SK-N-SH (cell line): Measurements from ENCODE around the gene ZAR1L. TPM values are rescaled to one million over a fixed set of nuclear protein-coding genes. Genes with fewer than 3 reads are reported as not detected.

Source experiments
- CTCF ChIA-PET: fragments of 300-600, 350-600 bp; formaldehyde crosslinking; extraction: SDS; loops from one replicate; lab custom pipeline; 2021; lab: Yijun Ruan, JAX
- POLR2A ChIA-PET: fragments of 350-600 bp; sonication (Branson Sonifier 250); formaldehyde crosslinking; extraction: SDS; loops from one replicate; lab custom pipeline; 2020; ENCODE audit warnings: antibody characterized with exemption, inconsistent platforms; lab: Yijun Ruan, JAX
- DNase-seq: peaks from one replicate; pipeline ENCODE4 v3.0.0; 2012
- H2AFZ ChIP-seq: fragments of 200-600 bp; sonication (generic); 2 replicates; pipeline ENCODE4 v1.8.1; 2016; ENCODE audit warnings: antibody characterized with exemption, mild to moderate bottlenecking, low read depth
- H3F3A ChIP-seq: fragments of 200-600 bp; sonication (generic); replicated peaks from 2 replicates; pipeline ENCODE3; 2016; ENCODE audit warnings: antibody characterized with exemption, mild to moderate bottlenecking; ENCODE audit not compliant: insufficient read depth
- H3K27ac ChIP-seq, 2 experiments: fragments of 200-500 bp in 1 of 2; fragments of 200-600 bp in 1 of 2; sonication (Bioruptor generic) in 1 of 2; sonication (generic), shearing (Covaris generic) in 1 of 2; 2 replicates each; pipeline versions ENCODE4 v1.5.1 to v1.6.1; 2014 to 2016; ENCODE audit warnings: low read depth in 2 of 2, inconsistent platforms in 1 of 2, low read length in 1 of 2, mild to moderate bottlenecking in 1 of 2, mixed read lengths in 1 of 2
- H3K27me3 ChIP-seq: fragments of 200-600 bp; sonication (generic), shearing (Covaris generic); 2 replicates; pipeline ENCODE4 v1.6.1; 2016; ENCODE audit warnings: mixed run types; ENCODE audit not compliant: insufficient read depth
- H3K36me3 ChIP-seq, 2 experiments: fragments of 200-500 bp in 1 of 2; fragments of 200-600 bp in 1 of 2; sonication (Bioruptor generic) in 1 of 2; sonication (generic) in 1 of 2; replicated peaks in 1 of 2; 2 replicates each; pipeline versions ENCODE3 to v1.5.1; 2014 to 2016; ENCODE audit warnings: low read length in 1 of 2, mild to moderate bottlenecking in 1 of 2; ENCODE audit not compliant: insufficient read depth in 2 of 2, control insufficient read depth in 1 of 2
- H3K4me1 ChIP-seq, 2 experiments: fragments of 200-500 bp in 1 of 2; fragments of 200-600 bp in 1 of 2; sonication (Bioruptor generic) in 1 of 2; sonication (generic), shearing (Covaris generic) in 1 of 2; 2 replicates each; pipeline versions ENCODE4 v1.5.1 to v1.6.1; 2014 to 2016; ENCODE audit warnings: low read depth in 1 of 2, low read length in 1 of 2, mixed run types in 1 of 2; ENCODE audit not compliant: insufficient read depth in 2 of 2, control insufficient read depth in 1 of 2
- H3K4me2 ChIP-seq: fragments of 200-600 bp; sonication (generic), shearing (Covaris generic); 2 replicates; pipeline ENCODE4 v1.6.1; 2017; ENCODE audit warnings: mixed run types
- H3K4me3 ChIP-seq, 2 experiments: fragments of 200-500 bp in 1 of 2; fragments of 200-600 bp in 1 of 2; sonication (Bioruptor generic) in 1 of 2; sonication (generic), shearing (Covaris generic) in 1 of 2; 2 replicates each; pipeline versions ENCODE4 v1.5.1 to v1.8.1; 2014 to 2016; ENCODE audit warnings: low read depth in 2 of 2, inconsistent platforms in 1 of 2, low read length in 1 of 2, mild to moderate bottlenecking in 1 of 2, mixed read lengths in 1 of 2, moderate library complexity in 1 of 2
- H3K79me2 ChIP-seq: fragments of 200-600 bp; sonication (generic); 2 replicates; pipeline ENCODE4 v1.8.1; 2017; ENCODE audit warnings: mild to moderate bottlenecking; ENCODE audit not compliant: insufficient read depth
- H3K9ac ChIP-seq: fragments of 200-600 bp; sonication (generic); 2 replicates; pipeline ENCODE4 v1.6.1; 2017; ENCODE audit warnings: mixed run types
- H3K9me2 ChIP-seq: fragments of 200-600 bp; sonication (generic); 2 replicates; pipeline ENCODE4 v1.6.1; 2017; ENCODE audit warnings: mixed run types
- H3K9me3 ChIP-seq: fragments of 200-600 bp; sonication (generic); 2 replicates; pipeline ENCODE4 v1.6.1; 2017; ENCODE audit warnings: mixed run types, mild to moderate bottlenecking, moderate library complexity
- H4K20me1 ChIP-seq: fragments of 200-600 bp; sonication (generic); 2 replicates; pipeline ENCODE4 v1.6.1; 2017; ENCODE audit warnings: mild to moderate bottlenecking, mixed run types; ENCODE audit not compliant: insufficient read depth
- ELF1 ChIP-seq: IDR thresholded peaks from 2 replicates; pipeline ENCODE4 v1.4.0; 2012
- EP300 ChIP-seq, 2 experiments: IDR thresholded peaks; 2 replicates each; pipeline versions ENCODE4 v1.4.0 to v1.6.1; 2012; ENCODE audit warnings: borderline replicate concordance in 1 of 2, low read depth in 1 of 2, low read length in 1 of 2
- EZH2phosphoT487 ChIP-seq: fragments of 200-600 bp; sonication (generic); IDR thresholded peaks from 2 replicates; pipeline ENCODE4 v1.6.1; 2017; ENCODE audit warnings: low read depth, mixed run types, mild to moderate bottlenecking, antibody characterized with exemption, moderate library complexity, borderline replicate concordance
- FOXJ3 ChIP-seq: sonication (generic); formaldehyde crosslinking; IDR thresholded peaks from 2 replicates; pipeline ENCODE4 v1.5.1; 2020; ENCODE audit warnings: mild to moderate bottlenecking, missing genetic modification reagents
- GATA2 ChIP-seq: sonication (generic); formaldehyde crosslinking; IDR thresholded peaks from 2 replicates; pipeline ENCODE4 v1.5.0; 2020; ENCODE audit warnings: mild to moderate bottlenecking, missing genetic modification reagents
- JUND ChIP-seq: IDR thresholded peaks from 2 replicates; pipeline ENCODE4 v1.4.0; 2012
- MEF2A ChIP-seq: IDR thresholded peaks from 2 replicates; pipeline ENCODE4 v1.4.0; 2012; ENCODE audit warnings: low read depth, borderline replicate concordance
- MXI1 ChIP-seq: IDR thresholded peaks from 2 replicates; pipeline ENCODE4 v1.6.1; 2012; ENCODE audit warnings: mild to moderate bottlenecking, low read depth, low read length, improper control_type of control experiment
- NFIC ChIP-seq: IDR thresholded peaks from 2 replicates; pipeline ENCODE4 v1.4.0; 2012; ENCODE audit warnings: borderline replicate concordance
- NRF1 ChIP-seq: IDR thresholded peaks from 2 replicates; pipeline ENCODE4 v1.6.1; 2012; ENCODE audit warnings: low read depth, mild to moderate bottlenecking, low read length
- RAD21 ChIP-seq: IDR thresholded peaks from 2 replicates; pipeline ENCODE4 v1.6.1; 2012; ENCODE audit warnings: mild to moderate bottlenecking, low read length
- RFX5 ChIP-seq: IDR thresholded peaks from 2 replicates; pipeline ENCODE4 v1.6.1; 2012; ENCODE audit warnings: mild to moderate bottlenecking, improper control_type of control experiment, low read length
- SIN3A ChIP-seq: IDR thresholded peaks from 2 replicates; pipeline ENCODE4 v1.6.1; 2012; ENCODE audit warnings: low read depth, mild to moderate bottlenecking, low read length, moderate library complexity, borderline replicate concordance
- SMC3 ChIP-seq: IDR thresholded peaks from 2 replicates; pipeline ENCODE4 v1.6.1; 2012; ENCODE audit warnings: low read depth, low read length, improper control_type of control experiment
- TAF1 ChIP-seq: IDR thresholded peaks from 2 replicates; pipeline ENCODE4 v1.6.1; 2012; ENCODE audit warnings: low read depth, mild to moderate bottlenecking, low read length, moderate library complexity, borderline replicate concordance
- TCF12 ChIP-seq: IDR thresholded peaks from 2 replicates; pipeline ENCODE4 v1.4.0; 2012
- WGBS: methylation state at CpG from one replicate; pipeline ENCODE4 v1.1.6; 2017; ENCODE audit warnings: low lambda C conversion rate; 5-methylcytosine and 5-hydroxymethylcytosine counted together
- polyA plus RNA-seq, 3 experiments: library from polyadenylated mRNA; depleted of rRNA; stranded (reverse); fragments of >200 nt; gene quantifications; 2 replicates each; pipeline ENCODE4 v1.2.3, GENCODE V29; 2012
- TF ChIP-seq, protein P1 (sequence below): IDR thresholded peaks from 2 replicates; pipeline ENCODE4 v1.4.0; 2012; ENCODE audit warnings: low read depth, borderline replicate concordance
- TF ChIP-seq, protein P2 (sequence below): IDR thresholded peaks from 2 replicates; pipeline ENCODE4 v1.4.0; 2012; ENCODE audit warnings: low read depth, borderline replicate concordance
- TF ChIP-seq, protein P3 (sequence below): fragments of 150-350 bp; IDR thresholded peaks from 2 replicates; pipeline ENCODE4 v1.6.1; 2016; ENCODE audit warnings: mild to moderate bottlenecking, low read depth, low read length

Gene ZAR1L
- polyA plus RNA-seq, 1 of the 3 experiments (the other 2 are of a cell fraction) = 0.07 TPM

DNA sequence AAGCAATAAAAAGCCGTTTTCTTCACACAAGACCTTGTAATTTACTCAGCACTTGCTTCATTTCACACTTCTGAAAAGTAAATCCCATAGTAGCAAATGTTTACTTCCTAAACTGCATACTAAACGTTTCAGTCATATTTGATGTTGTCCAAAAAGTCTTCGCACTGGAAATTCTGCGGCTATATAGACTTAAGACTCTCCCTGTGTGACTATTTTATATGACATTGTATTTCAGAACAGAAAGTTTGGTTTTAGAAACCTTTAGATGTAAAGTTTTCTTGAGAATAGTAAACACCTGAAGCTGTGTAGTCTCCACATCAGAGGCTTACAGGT is 29.6 kb downstream of the ZAR1L start:
- no peak overlapping the region for H3K9ac ChIP-seq
- CTCF ChIA-PET = interaction anchor here (0.6 to 1.1 kb wide), 4 partner anchors 16 to 702 kb away, joined by 3 read pairs; no protein-coding TSS in a partner anchor

More for the DNA sequence above, 29.6 kb downstream of the ZAR1L start:
- no peaks in the 10 kb centered on the region for H3K79me2 ChIP-seq
- H3K9me2 ChIP-seq = no peaks in the 10 kb centered on the region
- peak overlapping the region; percentile 72 to 81; a peak in 3 of 4 replicates for H3K27ac ChIP-seq
- no peaks in the 10 kb centered on the region for H3K36me3 ChIP-seq
- POLR2A ChIA-PET = no interaction called here
- no peaks in the 10 kb centered on the region for H4K20me1 ChIP-seq
- no peaks in the 10 kb centered on the region for H3K9me3 ChIP-seq
- H3K27me3 ChIP-seq = no peaks in the 10 kb centered on the region
- peaks cover 4% of the 10 kb centered on the region for H3F3A ChIP-seq
- peak overlapping the region; percentile 49; the same call in 1 of the 2 replicates for H2AFZ ChIP-seq
- no peak for TF ChIP-seq MEF2A
- TF ChIP-seq GATA2 (CRISPR knock-in tag) = no peak
- no peak for TF ChIP-seq TAF1
- no peak for TF ChIP-seq FOXJ3 (CRISPR knock-in tag)
- no peak for TF ChIP-seq JUND
- no peak for TF ChIP-seq NFIC
- no peak for TF ChIP-seq RAD21
- no peak for TF ChIP-seq NRF1
- TF ChIP-seq, protein P1, sequence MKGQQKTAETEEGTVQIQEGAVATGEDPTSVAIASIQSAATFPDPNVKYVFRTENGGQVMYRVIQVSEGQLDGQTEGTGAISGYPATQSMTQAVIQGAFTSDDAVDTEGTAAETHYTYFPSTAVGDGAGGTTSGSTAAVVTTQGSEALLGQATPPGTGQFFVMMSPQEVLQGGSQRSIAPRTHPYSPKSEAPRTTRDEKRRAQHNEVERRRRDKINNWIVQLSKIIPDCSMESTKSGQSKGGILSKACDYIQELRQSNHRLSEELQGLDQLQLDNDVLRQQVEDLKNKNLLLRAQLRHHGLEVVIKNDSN = no peak
- TF ChIP-seq MXI1 = no peak
- no peak for TF ChIP-seq EZH2phosphoT487
- TF ChIP-seq, protein P2, sequence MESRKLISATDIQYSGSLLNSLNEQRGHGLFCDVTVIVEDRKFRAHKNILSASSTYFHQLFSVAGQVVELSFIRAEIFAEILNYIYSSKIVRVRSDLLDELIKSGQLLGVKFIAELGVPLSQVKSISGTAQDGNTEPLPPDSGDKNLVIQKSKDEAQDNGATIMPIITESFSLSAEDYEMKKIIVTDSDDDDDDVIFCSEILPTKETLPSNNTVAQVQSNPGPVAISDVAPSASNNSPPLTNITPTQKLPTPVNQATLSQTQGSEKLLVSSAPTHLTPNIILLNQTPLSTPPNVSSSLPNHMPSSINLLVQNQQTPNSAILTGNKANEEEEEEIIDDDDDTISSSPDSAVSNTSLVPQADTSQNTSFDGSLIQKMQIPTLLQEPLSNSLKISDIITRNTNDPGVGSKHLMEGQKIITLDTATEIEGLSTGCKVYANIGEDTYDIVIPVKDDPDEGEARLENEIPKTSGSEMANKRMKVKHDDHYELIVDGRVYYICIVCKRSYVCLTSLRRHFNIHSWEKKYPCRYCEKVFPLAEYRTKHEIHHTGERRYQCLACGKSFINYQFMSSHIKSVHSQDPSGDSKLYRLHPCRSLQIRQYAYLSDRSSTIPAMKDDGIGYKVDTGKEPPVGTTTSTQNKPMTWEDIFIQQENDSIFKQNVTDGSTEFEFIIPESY = no peak
- no peak for TF ChIP-seq SMC3
- no peak for TF ChIP-seq SIN3A
- TF ChIP-seq, protein P3, sequence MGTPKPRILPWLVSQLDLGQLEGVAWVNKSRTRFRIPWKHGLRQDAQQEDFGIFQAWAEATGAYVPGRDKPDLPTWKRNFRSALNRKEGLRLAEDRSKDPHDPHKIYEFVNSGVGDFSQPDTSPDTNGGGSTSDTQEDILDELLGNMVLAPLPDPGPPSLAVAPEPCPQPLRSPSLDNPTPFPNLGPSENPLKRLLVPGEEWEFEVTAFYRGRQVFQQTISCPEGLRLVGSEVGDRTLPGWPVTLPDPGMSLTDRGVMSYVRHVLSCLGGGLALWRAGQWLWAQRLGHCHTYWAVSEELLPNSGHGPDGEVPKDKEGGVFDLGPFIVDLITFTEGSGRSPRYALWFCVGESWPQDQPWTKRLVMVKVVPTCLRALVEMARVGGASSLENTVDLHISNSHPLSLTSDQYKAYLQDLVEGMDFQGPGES = no peak
- no peak for TF ChIP-seq EP300 (IDR thresholded peaks at IDR 0.05; ENCODE audit: borderline replicate concordance in 1 of 2, low read depth in 1 of 2, low read length in 1 of 2)
- no peak for TF ChIP-seq TCF12
- TF ChIP-seq ELF1 = no peak
- no peak for TF ChIP-seq RFX5
- 65% methylated on average over 4 of the region's 4 CpGs for WGBS
- no peak overlapping the region for H3K4me3 ChIP-seq
- H3K4me1 ChIP-seq = peaks cover 0 to 15% of the 10 kb centered on the region in 2 experiments; a peak in 3 of 4 replicates
- peak overlapping the region; percentile 25 for H3K4me2 ChIP-seq
- DNase-seq = no peak
